Neural progenitor cell (in vitro differentiated cells): ENCODE data around the gene CD300A.

Source experiments
- EZH2 ChIP-seq: fragments of 200-600 bp; sonication (generic); IDR thresholded peaks from 2 replicates; pipeline ENCODE4 v1.6.1; 2017; ENCODE audit warnings: antibody characterized with exemption, mild to moderate bottlenecking, moderate library complexity
- TF ChIP-seq, protein P1 (sequence below): fragments of 200-600 bp; sonication (generic); IDR thresholded peaks from 2 replicates; pipeline ENCODE4 v1.5.1; 2017; ENCODE audit warnings: antibody characterized with exemption, mild to moderate bottlenecking

DNA sequence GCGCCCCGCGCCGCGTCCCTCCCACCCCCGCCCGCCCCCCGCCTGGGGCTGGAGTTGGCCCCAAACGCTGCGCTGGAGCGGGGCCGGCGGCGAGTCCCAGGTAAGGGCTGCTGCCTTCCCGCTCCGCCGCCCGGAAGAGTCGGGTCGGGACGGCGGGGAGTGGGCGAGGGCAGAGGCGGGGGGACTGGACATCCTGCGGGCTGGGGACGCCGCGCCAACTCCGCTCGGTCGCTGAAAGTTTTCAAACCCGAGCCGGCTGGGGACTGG, 34.1 kb upstream of the CD300A start:
- TF ChIP-seq, protein P1, sequence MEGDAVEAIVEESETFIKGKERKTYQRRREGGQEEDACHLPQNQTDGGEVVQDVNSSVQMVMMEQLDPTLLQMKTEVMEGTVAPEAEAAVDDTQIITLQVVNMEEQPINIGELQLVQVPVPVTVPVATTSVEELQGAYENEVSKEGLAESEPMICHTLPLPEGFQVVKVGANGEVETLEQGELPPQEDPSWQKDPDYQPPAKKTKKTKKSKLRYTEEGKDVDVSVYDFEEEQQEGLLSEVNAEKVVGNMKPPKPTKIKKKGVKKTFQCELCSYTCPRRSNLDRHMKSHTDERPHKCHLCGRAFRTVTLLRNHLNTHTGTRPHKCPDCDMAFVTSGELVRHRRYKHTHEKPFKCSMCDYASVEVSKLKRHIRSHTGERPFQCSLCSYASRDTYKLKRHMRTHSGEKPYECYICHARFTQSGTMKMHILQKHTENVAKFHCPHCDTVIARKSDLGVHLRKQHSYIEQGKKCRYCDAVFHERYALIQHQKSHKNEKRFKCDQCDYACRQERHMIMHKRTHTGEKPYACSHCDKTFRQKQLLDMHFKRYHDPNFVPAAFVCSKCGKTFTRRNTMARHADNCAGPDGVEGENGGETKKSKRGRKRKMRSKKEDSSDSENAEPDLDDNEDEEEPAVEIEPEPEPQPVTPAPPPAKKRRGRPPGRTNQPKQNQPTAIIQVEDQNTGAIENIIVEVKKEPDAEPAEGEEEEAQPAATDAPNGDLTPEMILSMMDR, result no peak
- no peak for TF ChIP-seq EZH2
